ENCODE data around the gene P2RY12.

P2RY12 gene

DNA sequence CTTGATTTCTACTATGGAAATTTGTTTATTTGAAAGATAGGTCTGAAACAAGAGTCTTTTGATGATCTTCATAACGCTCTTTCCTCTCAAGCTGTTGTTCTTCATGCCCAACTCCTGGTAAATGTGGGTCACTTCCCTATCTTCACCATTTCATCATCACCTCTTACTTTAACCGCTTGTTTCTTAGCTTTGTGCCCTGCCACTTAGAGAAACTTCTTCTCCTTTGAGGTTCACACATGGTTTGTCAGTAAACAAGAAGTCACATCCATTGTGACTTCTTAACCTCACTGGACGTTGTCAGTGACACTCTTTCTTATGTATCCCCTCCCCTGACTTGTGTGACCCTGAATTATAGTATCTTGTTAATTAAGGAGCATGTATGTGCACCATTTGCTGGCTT is 38.3 kb downstream of the P2RY12 start:
- DNase-seq (ENCODE audit: low read depth in 2 of 2), result no peak

- no peak for DNase-seq (ENCODE audit: low read depth in 2 of 2)
Measured at GRCh38 chr3:151345859-151346258, 38.7 kb downstream of the P2RY12 start.

DNA sequence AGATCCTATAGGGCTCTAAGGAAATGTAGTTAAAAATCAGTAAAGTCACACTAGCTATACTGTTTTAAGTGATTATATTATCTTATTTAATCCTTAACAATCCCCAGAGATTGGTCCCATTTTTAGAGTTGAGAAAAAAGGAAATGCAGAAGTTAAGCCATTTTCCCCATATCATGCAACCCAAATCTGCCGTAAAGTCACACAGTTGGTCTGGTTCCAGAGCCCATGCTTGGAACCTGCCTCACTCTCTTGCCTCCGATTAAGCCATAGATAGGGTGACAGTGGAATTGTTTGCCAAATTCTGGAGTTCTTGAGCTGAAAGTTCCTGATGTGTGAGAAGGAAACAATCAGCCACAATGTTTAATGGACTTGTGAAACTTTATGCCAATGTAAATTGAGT is 52.9 kb downstream of the P2RY12 start:
- no peak for DNase-seq (ENCODE audit: low read depth in 2 of 2)

GRCh38 chr3:151330899-151331298 is 53.7 kb downstream of the P2RY12 start:
- DNase-seq (ENCODE audit: low read depth in 2 of 2), result no peak

GRCh38 chr3:151330379-151330778 is 54.2 kb downstream of the P2RY12 start:
- DNase-seq (ENCODE audit: low read depth in 2 of 2), result no peak

- no peak for DNase-seq (ENCODE audit: low read depth in 2 of 2)
Measured at GRCh38 chr3:151329363-151329762, 55.2 kb downstream of the P2RY12 start, which contains the start of gene P2RY13. TSS of gene P2RY13 (minus strand) at chr3:151329549. CDS start at chr3:151329528, 21 bp downstream.

- peak in 1 of 2 donors; percentile 7 for DNase-seq (ENCODE audit: low read depth in 2 of 2)
Measured at GRCh38 chr3:151328298-151328995, 56.1 kb downstream of the P2RY12 start.

GRCh38 chr3:151327571-151328198 is 56.9 kb downstream of the P2RY12 start:
- DNase-seq (ENCODE audit: low read depth in 2 of 2), result no peak

- DNase-seq (ENCODE audit: low read depth in 2 of 2), result no peak
Measured at GRCh38 chr3:151322511-151322910, 62.0 kb downstream of the P2RY12 start.

GRCh38 chr3:151321526-151321925 is 63.0 kb downstream of the P2RY12 start:
- DNase-seq (ENCODE audit: low read depth in 2 of 2), result no peak

DNA sequence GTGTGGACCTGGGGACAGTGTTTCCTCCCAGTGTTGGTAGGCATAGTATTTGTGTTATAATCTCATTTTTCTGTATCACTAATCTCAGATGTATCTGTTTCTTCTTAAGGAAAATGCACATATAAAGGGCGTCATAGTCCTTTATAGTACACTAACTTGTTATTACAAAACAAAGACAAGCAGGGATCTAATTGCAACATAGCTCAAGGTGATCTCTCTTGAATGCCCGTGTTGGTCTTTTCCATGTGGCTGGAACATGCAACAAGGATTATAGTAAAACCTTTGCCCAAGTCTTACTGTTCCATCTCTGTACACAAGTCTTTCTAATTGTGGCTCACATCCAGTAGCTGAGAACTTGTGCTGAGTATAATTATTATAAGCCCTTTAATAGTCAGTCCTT is 64.4 kb downstream of the P2RY12 start:
- DNase-seq (ENCODE audit: low read depth in 2 of 2), result no peak

DNA sequence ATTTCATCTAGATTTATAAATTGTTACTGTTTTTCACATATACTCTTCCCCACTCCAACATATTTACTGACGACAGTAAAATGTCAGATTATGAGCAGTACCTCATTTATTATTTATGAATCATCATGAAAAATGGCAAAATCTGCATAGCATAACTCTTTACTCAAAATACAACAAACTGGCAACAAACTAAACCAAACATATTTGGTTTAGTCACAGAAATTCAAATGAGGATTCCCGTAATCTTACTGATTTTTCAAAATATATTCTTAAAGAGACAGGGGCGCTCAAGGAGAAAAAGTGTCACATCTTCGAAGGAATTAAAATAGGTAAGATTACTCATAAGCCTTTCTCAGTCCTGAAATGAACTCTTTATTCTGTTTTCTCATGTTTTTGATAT is 64.9 kb downstream of the P2RY12 start:
- DNase-seq (ENCODE audit: low read depth in 2 of 2), result no peak

GRCh38 chr3:151318991-151319390 is 65.6 kb downstream of the P2RY12 start:
- DNase-seq (ENCODE audit: low read depth in 2 of 2), result no peak

DNA sequence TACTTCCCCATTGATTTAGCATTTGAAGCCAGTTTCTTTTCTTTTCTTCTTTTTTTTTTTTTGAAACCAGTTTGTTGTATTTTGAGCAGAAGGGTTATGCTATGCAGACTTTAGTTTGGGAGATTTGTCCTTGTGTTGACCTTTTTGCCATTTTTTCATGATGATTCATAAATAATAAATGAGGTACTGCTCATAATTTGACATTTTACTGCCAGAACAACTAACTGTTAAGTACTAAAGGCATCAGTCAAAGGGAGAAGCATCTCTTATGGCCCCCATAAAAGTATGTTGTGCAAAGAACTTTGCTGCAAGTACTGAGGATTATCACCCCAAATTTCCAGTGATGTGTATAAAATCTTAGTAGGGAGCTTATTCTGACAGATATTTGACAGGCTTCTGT is 66.2 kb downstream of the P2RY12 start:
- no peak for DNase-seq (ENCODE audit: low read depth in 2 of 2)

DNA sequence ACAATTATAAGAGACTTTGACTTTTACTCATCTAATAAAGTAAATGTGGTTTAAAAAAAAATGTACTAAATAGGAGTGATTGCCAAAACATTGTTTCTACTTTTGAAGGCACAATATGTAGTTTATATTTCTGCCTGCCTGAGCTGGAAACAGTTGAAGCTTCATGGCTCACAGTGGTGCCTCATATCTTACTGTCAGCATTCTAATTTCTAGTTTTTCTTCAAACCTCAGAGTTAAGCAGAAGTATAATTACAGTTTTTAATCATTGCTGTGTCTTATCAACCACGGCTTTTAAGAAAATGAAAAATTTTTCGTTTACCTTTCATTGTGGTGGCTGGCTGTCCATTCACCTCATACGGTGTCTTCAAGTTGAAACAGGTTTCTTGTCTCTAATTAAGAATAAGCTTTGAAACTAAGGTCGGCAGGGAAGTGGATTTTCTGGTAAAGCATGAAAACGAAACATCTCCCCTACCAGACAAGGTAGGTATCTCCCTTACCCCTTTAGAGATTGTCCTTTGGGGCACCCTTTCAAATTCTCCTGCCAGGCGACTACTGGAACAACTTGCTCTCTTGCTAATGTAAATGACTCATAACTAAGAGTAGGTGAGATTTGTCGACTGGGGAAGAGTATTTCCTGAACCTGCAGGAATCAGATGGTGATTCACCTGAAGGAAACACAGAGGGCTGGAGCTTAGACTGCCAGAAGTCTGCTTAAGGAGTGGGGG is 68.1 kb downstream of the P2RY12 start, which contains the start of gene GPR87:
Gene GPR87 (minus strand): TSS at position 554 of the 725 bp plus-strand sequence. CDS start 16,720 bp downstream, outside the sequence.
- no peak for DNase-seq (ENCODE audit: low read depth in 2 of 2)

GRCh38 chr3:151315846-151316245 is 68.7 kb downstream of the P2RY12 start:
- no peak for DNase-seq (ENCODE audit: low read depth in 2 of 2)

DNA sequence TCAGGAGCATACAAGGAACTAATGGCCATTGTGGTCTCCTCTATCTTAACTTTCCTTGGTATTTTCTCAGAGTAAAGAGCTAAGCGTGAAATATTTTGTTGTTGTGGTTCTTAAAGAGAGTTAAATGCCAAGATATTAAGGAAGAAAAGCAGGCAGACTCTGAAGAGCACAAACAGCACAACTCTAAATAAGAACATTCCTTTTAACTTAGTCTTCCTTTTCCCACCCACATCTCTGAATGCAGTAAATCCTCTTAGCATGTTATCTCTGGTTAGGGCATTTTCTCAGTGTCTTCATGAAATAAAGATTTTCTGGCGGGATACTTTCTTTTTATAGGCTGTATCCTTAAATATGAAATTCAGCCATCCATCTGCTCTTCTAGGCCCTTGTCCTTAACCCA is 69.4 kb downstream of the P2RY12 start:
- DNase-seq (ENCODE audit: low read depth in 2 of 2), result no peak

DNA sequence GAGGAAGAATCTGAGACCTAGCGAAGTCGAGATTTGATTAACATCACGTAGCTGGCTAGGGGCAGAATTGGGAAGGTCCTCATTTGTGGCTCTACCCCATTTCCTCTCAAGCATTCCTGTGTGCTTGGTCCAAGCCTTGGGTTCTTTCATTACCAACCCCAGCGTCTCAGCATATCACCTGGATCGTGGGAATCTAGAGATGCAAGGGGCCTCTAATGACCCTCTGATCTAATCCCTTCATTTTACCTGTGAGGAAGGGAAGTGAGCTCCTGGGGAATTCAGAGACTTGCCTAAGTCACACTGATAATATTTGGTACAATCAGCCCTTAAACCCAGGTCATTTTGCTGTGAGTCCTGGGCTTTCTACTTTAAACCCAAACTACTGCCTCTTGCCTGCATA is 70.0 kb downstream of the P2RY12 start:
- no peak for DNase-seq (ENCODE audit: low read depth in 2 of 2)

GRCh38 chr3:151314137-151314536 is 70.4 kb downstream of the P2RY12 start:
- DNase-seq (ENCODE audit: low read depth in 2 of 2), result no peak

DNA sequence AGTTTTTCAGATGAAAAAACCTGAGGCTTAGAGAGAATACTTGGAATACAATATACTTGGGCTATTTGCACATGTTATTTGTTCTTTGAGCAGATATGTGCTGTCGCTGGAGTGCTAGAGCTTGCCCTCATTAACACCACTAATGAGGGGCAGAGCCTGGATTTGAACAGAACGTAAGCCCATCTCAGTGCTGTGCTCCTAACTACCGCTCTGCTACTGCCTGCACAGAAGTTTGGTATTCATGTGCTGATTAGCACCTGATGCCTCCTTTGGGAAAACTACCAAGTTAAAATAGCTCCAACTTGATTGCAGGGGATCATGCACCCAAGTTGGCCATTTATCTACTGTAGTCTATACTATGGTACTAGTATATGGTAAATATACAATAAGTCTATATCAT is 71.6 kb downstream of the P2RY12 start:
- no peak for DNase-seq (ENCODE audit: low read depth in 2 of 2)

GRCh38 chr3:151309566-151309965 is 75.0 kb downstream of the P2RY12 start:
- no peak for DNase-seq (ENCODE audit: low read depth in 2 of 2)

DNA sequence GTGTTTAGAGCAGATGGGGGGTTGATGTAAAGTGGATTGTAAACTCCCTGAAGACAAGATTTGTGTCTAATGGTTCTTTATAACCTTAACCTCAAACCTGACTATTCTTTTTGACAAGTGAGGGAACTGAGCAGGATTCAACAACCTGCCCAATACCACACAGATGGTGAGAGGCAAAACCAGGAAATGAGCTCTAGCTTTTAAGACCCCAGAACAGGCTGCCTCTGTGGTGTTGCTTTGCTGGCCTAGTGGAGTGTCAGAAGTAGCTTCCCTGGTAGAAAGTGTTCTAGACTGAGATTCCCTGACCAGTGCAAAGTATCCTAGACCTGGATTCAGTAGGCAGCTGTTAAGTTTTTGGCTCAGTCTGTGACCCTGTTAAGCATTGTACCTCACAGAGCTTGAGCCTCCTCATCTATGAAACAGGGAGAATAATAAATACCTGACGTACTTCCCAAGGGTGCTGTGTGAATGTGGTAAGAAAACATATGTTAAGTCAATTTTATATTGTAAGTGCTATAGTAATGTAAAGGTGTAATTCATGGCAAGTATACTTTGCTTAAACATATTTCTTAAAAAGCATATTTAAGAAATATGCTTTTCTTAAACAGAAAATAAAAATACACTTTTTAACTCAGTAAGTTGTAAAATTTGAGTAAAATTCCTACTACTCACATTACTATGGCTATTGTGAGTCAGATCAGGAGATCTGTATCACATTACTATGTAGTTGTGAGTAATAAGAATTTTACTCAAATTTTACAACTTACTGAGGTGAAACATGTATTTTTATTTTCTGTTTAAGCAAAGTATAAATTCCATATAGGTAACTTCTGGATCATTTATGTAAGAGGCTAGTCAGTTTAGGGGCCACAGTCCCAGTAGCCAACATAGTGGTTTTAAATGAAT is 76.7 kb downstream of the P2RY12 start:
- DNase-seq (ENCODE audit: low read depth in 2 of 2), result no peak

Data from stimulated activated CD4-positive, alpha-beta T cell treated with anti-CD3 and anti-CD28 coated beads, Interleukin-1b, Interleukin-23, amount 100 ng/mL, for 4 hours (primary cell).